GM19238 (cell line): Measurements from ENCODE around the gene MRM1.
"Not testable (repeated sequence)": the region's sequence is repeated elsewhere in the genome, so short reads cannot be mapped to it uniquely, and the experiment has no call there.

Experiments used
- DNase-seq: peaks from one replicate; pipeline ENCODE4 v3.0.0; 2011; ENCODE audit warnings: low spot score; ENCODE audit not compliant: insufficient read length

The MRM1 gene

DNA sequence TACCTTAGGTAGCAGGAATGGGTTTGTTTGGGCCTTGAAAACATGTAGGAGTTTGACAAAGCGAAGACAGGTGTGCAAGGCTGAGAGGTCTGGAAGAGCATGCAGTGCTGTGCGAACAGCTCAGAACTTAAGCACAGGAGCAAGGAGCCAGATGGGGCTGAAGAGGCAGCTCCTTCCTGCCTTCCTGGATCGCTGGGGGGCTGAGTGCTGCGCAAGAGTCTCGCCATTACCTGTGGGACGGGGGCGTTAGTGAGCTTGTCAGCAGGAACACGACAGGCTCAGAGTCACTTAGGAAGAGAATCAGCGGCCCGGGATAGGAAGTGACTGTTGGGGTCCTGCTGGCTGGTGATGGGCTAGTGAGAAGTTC is 464 bp upstream of the MRM1 start:
- no peak for DNase-seq

DNA sequence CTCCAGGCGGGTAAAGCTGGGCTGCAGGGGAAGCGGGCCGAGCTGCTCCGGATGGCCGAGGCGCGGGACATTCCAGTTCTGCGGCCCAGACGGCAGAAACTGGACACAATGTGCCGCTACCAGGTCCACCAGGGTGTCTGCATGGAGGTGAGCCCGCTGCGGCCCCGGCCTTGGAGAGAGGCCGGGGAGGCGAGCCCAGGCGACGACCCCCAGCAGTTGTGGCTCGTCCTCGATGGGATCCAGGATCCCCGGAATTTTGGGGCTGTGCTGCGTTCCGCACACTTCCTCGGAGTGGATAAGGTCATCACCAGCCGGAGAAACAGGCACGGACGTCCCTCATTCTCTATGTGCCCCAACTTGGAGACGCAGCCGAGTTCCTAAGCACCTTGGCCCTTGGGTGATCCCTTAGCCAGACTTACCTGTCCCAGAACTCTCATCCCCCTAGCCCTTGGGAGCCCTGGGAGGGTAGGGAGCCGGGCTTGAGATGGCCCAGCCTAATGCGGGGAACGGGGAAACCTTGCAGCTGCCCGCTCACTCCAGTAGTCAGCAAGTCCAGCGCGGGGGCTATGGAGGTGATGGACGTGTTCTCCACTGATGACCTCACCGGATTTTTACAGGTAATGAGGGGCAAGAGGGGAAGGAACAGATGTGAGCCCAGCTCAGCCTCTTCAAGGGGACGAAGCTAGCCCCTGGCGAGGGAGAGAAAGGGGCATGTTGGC is 806 bp downstream of the MRM1 start:
- DNase-seq = no peak

DNA sequence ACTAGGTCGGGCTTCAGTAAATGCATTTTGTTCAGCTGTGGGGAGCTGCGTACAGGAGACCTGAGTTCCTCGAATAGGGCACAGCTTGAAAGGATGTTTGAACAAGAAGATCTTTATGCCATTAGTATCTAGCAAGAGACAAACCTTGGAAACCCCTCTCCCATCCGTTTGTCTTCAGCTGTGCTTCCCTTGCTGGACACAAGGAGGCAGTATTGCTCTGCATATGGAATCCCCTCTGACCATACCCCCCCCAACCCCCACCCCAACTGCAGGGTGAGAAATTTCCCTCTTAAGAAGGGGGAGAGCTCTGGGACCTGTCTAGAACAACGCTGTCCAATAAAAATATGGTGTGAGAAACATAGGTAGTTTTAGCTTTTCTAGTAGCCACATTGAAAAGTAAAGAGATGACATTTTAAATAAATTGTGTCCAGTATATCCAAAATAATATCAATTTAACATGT is 1.6 kb downstream of the MRM1 start:
- peak; percentile 69 for DNase-seq

DNA sequence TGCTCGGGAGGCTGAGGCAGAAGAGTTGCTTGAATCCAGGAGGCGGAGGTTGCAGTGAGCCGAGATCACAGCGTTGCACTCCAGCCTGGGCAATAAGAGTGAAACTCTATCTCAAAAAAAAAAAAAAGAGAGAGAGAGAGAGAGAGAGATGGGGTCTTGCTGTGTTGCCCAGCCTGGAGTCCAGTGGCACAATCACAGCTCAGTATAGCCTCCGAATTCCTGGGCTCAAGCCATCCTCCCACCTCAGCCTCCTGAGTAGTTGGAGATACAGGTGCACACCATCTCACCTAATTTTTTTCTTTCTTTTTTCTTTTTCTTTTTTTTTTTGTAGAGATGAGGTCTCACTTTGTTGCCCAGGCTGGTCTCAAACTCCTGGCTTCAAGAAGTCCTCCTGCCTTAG is 3.6 kb downstream of the MRM1 start:
- not testable (repeated sequence) for DNase-seq

DNA sequence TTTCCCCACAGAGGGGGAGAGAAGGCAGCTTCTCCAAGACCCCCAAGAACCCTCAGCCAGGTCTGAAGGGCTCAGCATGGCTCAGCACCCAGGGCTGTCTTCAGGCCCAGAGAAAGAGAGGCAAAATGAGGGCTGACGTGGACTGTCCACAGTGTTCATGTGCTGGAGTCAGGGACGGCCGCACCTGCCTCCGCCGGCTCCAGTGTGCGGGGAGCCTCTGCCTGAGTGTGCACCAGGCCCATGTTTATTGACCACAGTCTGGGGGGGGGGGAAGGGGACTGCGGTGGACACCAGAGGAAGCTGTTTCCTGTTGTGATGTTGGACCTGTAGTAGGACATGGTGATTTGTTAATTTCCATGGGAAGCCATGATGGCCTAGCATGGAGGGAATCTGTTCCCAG is 6.9 kb downstream of the MRM1 start:
- DNase-seq = no peak

DNA sequence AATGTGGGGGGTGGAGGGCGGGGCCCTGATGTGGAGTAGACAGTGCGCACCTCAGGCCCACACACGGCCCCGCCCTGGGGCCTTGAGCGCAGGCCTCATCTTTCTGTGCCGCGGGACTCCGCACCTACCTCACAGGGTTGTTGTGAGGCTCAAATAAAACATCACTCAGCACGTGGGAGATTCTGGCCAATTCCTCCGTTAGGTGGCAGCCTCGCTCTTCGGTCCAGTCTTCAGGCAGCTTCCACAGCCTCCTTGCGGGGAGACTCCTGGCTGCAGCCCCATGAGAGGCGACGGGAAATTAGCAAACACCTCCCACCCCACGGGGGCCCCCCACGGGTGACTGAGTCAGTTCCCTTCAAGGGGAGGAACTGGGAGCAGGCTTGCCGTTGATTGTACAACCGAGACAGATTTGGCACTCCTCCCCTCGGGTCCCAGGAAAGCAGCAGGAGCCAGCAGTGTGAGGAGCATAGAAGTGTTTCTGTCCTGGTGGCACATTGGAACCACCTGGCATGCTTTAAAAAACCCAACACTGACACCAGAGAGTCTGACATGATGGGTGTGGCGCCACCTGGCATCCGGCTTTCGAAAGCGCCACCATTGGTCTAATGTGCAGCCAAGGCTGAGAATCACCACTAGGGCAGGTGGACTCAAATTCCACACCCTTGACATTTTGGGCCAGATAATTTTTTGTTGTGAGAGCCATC is 7.6 kb downstream of the MRM1 start:
- no peak for DNase-seq

DNA sequence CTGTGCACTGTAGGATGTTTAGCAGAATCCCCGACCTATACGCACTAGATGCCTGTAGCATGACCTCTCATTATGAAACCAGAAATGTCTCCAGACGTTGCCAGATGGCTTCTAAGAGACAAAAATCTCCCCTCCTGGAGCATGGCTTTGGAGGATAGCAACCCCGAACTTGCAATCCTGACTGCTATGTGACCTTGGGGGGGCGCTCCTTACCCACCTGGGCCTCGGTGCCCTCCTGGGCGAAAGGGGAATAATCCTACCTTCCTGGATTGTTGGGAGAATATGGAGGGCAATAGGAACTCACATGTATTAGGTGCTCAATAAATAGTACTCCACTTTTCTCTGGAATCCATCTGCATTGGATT is 8.1 kb downstream of the MRM1 start:
- no peak for DNase-seq

DNA sequence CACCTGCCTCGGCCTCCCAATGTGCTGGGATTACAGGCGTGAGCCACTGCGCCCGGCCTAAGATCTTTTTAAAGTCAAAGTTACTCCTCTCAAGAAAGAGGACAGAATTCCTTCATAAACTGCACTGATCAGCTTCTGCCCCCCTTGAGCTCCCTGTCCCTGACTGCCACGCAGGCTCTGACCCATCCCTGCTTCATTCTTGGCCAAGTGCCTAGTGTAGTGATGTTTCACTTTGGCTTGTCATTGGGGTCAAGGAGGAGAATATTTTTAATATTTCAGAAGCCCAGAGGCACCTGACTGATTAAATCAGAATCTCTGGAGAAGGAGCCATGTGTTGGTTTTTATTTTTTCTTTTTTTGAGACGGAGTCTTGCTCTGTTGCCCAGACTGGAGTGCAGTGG is 9.1 kb downstream of the MRM1 start:
- no peak for DNase-seq

DNA sequence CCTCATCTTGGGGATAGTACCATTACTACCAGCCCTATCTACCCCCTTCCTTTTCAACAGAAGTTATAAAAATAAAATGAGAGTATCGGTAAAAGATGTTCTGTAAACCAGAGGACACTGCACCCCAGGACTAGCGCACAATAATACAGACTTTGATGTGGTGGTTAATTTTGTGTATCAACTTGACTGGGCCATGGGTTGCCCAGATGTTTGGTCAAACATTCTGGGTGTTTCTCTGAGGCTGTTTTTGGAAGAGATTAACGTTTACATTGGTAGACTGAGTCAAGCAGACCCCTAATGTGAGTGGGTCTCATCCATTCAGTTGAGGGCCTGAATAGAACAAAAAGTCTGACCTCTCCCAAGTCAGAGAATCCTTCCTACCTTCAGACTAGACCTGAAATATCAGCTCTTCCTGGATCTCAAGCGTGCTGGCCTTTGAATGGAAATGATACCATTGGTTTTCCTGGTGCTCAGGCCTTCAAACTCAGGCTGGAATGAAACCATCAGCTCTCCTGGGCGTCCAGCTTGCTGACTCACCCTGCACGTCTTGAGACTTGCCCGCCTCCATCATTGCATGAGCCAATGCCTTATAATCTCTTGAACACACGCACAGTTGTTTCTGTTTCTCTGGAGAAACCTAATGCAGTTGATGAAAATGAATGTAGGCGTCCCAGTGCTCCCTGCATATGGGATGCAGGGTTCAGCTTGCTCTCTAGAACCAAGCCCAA is 10.1 kb downstream of the MRM1 start:
- DNase-seq = no peak

DNA sequence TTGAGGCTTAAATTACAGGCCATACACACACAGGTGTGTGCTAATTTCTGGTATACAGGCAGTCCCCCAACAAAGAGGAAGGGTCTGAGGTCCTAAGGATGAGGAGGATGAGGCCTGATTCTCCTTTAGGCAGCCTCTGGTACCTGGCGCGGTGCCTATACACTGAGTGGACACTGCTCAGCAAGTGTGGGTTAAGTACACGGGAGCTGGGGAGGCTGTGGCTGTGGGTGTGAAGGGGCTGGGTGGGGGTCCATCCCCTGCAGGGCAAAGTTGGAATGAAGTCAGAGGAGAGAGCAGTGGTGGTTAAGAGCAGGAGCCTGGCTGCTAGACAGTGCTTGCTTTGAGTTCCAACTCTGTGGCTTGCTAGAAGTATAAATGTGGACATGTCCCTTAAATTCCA is 10.9 kb downstream of the MRM1 start:
- no peak for DNase-seq

DNA sequence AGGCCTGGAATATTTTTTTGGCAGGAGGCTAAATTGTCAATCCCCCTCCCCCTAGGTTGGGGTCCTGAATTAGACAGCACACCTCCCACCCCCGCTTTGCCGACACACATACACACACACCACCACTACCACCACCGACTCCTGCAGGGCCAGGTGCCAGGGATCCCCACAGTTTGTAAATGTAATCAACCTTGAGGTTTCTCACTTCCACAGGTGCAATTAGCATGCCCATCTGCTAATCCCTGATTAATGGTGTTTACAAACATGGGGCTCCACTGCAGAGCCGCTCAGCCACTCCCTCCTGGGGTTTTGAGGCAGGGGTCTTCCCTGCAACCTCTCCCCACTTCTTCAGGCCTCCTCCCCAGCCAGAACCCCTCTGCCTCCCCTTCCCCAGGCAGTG is 11.8 kb downstream of the MRM1 start:
- DNase-seq = no peak

DNA sequence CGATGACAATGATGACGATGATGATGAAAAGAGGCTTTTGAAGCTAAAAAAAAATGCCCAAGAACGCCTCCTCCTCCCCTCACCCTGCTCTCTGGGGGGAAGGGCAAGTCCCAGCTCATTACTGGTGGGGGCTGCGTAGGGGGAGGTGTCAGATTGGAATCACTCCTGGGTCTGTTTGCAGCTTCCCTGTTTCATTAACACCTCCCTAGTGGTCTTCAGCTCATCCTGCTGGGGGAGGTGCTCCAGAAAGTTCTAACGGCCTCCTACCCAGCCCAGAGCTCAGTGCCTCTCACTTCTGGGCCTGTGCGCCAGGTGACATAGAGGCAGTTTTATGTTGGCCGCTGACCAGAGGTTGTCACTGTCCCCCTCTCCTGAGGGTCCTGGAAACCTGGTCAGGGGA is 12.7 kb downstream of the MRM1 start:
- no peak for DNase-seq

DNA sequence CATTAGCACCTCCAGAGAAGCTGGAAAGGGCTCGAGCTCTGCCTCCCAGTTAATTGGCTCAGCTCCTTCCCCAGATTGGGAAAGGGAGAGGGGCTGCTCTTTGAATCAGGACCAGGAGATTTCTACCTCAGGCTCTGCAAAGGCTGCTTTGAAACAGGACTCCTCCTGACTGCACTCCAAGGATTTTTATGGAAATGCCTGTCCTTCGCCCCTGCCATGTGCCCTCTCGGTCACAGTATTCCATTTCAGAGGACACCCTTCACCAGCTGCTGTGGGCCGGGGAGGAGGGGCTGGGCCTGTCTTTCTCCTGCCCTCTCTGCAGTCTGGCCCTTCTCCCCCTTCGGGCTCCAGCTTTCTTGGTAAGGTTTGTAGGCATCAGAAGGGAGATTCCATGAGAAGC is 13.6 kb downstream of the MRM1 start:
- DNase-seq = no peak

DNA sequence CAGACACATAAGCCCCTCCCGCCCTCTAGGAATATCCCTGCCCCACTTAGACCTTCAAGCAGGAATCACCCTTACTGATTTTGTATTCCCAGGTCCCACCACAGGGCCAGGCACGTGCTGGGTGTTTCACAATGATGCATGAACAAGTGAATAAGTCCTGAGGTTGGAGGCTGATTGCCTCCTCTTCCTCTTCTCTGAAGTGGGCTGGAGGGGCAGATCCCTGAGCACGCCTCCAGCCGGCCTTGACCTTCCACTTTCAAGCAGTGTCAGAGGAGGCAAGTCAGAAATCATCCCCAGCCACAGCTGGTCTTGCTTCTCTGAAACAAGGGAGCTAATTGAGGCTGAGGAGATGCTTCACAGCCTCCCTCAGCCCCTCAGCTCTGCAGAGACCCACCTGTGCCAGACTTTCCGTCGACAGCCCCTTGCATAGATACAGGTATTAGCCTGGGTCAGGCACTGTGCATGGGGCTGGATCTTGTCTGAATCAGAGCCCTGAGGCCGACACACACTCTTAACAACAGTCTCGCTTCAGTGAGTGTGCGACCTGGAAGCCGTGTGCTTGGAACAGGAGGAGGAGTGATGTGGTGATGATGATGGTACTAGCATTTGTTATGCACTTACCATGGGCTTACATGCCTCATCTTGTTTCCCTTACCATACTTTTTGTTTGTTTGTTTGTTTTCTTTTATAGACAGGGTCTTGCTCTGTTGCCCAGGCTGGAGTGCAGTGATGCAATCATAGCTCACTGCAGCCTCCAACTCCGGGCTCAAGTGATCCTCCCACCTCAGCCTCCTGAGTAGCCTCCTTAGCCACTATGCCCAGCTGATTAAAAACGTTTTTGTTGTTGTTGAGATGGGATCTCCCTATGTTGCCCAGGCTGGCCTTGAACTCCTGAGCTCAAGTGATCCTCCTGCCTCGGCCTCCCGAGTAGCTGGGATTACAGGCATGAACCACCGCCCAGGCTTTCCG is 15.0 kb downstream of the MRM1 start:
- no peak for DNase-seq

DNA sequence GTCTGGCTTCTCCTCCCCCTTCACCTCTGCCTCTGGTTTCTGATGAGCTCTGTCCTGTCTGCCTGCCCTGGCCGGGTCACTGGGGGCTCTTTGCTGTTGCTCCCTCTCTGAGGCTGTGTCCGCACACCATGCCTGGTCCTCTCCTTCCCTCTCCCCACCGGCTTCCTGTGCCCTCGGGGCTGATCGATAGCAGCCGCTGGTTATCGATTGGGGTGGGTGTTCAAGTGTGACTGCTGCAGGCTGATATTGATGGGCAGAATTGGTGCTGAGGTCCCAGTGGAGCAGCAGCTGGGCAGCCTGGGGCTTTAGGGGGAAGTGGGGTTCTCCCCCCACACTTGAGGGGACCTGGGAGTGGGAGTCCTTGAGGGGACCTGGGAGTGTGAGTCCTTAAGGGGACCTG is 16.4 kb downstream of the MRM1 start:
- no peak for DNase-seq

DNA sequence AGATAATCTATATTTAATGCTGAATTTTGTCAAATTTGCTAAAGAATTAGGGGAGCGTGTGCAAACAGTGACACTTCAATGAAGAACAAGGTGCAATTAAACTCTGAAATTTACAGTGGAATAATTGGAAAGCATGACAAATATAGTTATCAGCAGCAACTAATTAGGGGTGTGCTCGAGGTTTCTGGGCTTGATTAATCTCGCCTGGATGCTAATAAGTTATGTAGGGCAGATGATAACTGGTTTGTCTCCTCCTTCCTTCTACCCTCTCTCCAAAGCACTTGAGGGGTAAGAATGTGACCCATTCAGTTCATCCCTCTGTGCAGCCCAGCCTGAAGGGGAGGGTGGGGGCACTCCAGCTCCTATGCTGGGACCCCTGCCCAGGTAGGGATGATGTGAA is 21.9 kb downstream of the MRM1 start:
- no peak for DNase-seq

DNA sequence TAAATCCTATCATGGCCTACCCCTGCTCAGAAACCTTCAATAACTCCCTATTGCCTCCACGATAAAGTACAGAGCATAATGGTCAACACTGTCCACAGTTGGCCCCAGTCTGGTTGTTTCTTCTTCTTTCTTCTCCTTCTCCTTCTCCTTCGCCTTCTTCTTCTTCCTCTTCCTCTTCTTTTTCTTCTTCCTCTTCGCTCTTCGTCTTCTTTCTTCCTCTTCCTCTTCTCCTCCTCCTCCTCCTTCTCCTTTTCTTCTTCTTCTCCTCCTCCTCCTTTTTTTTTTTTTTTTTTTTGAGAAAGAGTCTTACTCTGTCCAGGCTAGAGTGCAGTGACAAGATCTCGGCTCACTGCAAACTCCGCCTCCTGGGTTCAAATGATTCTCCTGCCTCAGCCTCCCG is 23.8 kb downstream of the MRM1 start:
- DNase-seq = no peak

DNA sequence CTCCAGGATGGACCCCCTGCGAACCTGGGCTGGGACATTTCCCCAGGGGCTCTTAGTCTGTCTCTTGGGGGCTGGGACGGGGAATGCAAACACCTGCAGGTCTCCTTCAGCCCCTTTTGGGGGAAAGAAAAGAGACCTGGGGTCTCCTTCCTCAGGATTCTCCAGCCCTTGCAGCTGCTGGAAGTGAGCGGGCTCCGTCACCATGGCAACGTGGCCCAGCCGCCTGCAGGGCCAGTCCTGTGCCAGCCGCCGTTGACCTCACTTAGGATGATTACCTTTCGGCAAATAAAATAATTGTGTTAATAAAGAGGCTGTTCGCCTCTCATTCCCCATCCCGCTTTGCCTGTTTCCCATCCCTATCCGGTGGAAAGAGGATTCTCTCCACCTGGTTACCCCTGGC is 25.7 kb downstream of the MRM1 start:
- no peak for DNase-seq

DNA sequence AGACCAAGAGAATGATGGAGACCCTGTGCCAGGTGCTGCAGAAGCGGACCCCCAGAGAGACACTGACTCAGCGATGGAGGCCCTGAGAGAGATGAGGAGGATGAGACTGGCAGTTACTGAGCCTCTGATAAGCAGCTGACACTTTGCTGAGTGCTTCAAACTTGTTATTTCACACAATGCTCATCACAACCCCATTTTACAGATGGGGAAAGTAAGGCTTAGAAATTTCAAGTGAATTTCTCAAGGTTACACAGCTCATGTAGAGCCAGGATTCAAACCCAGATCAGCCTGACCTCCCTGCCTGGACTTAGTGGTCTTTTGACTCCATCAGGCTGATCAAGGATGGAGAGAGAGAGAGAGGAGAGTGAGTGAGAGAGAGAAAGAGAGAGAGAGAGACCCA is 27.2 kb downstream of the MRM1 start:
- DNase-seq = no peak

DNA sequence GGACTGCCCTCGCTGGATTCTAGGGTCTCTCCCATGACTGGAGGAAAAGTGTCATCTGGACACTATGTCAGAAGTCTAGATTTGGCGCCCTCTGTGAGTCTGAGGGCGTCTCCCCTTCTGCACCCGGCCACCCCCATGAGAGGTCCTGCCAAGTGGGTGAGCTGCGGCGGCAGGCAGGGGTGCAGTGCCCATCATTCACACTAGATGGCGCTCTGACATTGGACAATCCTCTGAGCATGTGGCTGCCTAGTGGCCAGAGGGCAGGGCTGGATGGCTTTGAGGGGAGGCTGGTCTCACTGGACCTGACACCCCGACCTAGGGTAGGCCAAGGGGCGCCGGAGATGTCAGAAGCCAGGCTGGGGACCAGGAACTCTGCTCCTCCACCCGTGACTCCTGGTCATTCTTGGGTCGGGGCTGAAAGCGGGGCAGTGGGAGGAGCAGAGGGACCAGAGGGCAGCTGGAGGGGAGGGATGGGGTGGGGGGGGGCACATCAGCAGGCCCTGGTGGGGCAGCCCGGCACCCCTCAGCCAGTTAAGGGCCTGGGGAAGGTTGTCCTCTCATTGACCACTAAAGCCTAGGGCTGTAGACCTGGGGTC is 28.0 kb downstream of the MRM1 start:
- peak; percentile 77 for DNase-seq

DNA sequence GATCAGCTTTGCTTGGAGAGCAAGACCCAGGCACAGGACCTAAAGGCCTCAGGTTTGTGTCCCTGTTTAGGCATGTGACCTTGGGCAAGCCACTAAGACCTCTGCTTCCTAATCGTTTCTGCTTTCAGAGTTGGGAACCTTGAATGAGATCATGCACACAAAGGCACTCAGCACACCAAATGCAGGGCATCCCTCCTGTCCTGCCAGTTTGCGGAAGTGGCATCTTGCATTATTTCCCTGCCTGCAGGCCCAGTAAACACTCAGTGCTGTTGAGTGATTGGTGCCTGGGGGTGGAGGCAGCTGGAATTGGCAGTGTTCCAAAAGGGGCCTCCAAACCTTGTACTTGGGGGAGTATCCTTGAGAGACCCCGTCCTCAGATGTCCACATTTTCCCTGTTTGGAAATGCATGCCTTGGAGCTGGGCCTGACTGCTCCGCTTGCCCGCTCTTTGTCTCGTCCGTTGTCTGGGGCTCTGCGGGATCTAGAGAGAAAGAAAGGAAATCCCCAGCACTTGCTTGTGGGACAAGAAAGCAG is 28.7 kb downstream of the MRM1 start:
- no peak for DNase-seq
